Activated CD8-positive, alpha-beta T cell treated with anti-CD3 and anti-CD28 coated beads for 36 hours (primary cell): ENCODE data around the gene TTC12. TPM values are rescaled to one million over a fixed set of nuclear protein-coding genes. Genes with fewer than 3 reads are reported as not detected.

Source experiments
- ATAC-seq: fragments of 200-7000 bp; cut with Tn5 transposase; one replicate; pipeline ENCODE4 v1.10.0; 2021; ENCODE audit warnings: mild to moderate bottlenecking, moderate library complexity
- CTCF ChIA-PET: fragments of 350-600 bp; sonication (Branson Sonifier 250); formaldehyde crosslinking; loops from one replicate; lab custom pipeline; 2021; ENCODE audit warnings: antibody characterized with exemption; lab: Charles Lee
- POLR2A ChIA-PET: fragments of 350-600 bp; sonication (Branson Sonifier 250); formaldehyde crosslinking; loops from one replicate; lab custom pipeline; 2021; ENCODE audit warnings: antibody characterized with exemption; lab: Charles Lee
- DNase-seq: peaks from one replicate; pipeline ENCODE4 v3.0.0-alpha.2; 2020
- H3K27ac Mint-ChIP-seq: one replicate; pipeline ENCODE4 v1.8.0; 2021; ENCODE audit warnings: mild to moderate bottlenecking, mixed read lengths
- H3K27me3 Mint-ChIP-seq: one replicate; pipeline ENCODE4 v1.8.0; 2021; ENCODE audit warnings: mixed read lengths
- H3K36me3 Mint-ChIP-seq: one replicate; pipeline ENCODE4 v1.8.0; 2021; ENCODE audit warnings: low read depth, mixed read lengths
- H3K4me1 Mint-ChIP-seq: one replicate; pipeline ENCODE4 v1.8.0; 2021; ENCODE audit warnings: low read depth, mixed read lengths
- H3K4me3 Mint-ChIP-seq: one replicate; pipeline ENCODE4 v1.8.0; 2021; ENCODE audit warnings: mild to moderate bottlenecking, moderate library complexity, mixed read lengths
- H3K9me3 Mint-ChIP-seq: one replicate; pipeline ENCODE4 v1.8.0; 2021; ENCODE audit warnings: mixed read lengths
- CTCF ChIP-seq: fragments of 200-600 bp; IDR thresholded peaks from one replicate; pipeline ENCODE4 v1.8.0; 2022; ENCODE audit warnings: antibody characterized with exemption, mild to moderate bottlenecking
- intact Hi-C: fragments of 100-400 bp; cut with micrococcal nuclease; formaldehyde crosslinking; loops from one replicate; pipeline ENCODE4 v1.10.0; 2022
- total RNA-seq, 2 experiments: library from RNA; stranded (reverse); gene quantifications; one replicate each; pipeline ENCODE4 v1.2.3, GENCODE V29; 2021

The TTC12 gene
- total RNA-seq, 2 experiments from 2014 or later: 5.7 to 6.7 TPM

- ChIA-PET POLR2A (no interaction called here), CTCF (interaction anchor here (1.6 kb wide), 1 partner anchor 698 kb away, joined by 5 read pairs; no protein-coding TSS in a partner anchor)
- no peak for TF ChIP-seq CTCF
- H3K27ac Mint-ChIP-seq: no peak overlapping the region
- H3K27me3 Mint-ChIP-seq: peaks cover 3% of the 10 kb centered on the region
- H3K4me1 Mint-ChIP-seq: no peaks in the 10 kb centered on the region
- ATAC-seq (no peak), DNase-seq (no peak)
- H3K36me3 Mint-ChIP-seq: no peaks in the 10 kb centered on the region
- intact Hi-C loops: loop anchor here (10.0 kb wide), 1 partner anchor 151 kb away; no protein-coding TSS in a partner anchor
- no peaks in the 10 kb centered on the region for H3K9me3 Mint-ChIP-seq
- no peak overlapping the region for H3K4me3 Mint-ChIP-seq
Measured at GRCh38 chr11:113286009-113286408, 28.4 kb upstream of the TTC12 start.

GRCh38 chr11:113286509-113287497 is 27.6 kb upstream of the TTC12 start:
- peaks cover 3% of the 10 kb centered on the region for H3K27me3 Mint-ChIP-seq
- no peak for TF ChIP-seq CTCF
- POLR2A ChIA-PET: no interaction called here
- no peaks in the 10 kb centered on the region for H3K9me3 Mint-ChIP-seq
- ATAC-seq (no peak), DNase-seq (no peak)
- intact Hi-C loops: loop anchor here (10.0 kb wide), 1 partner anchor 152 kb away; no protein-coding TSS in a partner anchor
- H3K4me3 Mint-ChIP-seq: no peak overlapping the region
- H3K4me1 Mint-ChIP-seq: no peaks in the 10 kb centered on the region
- no peaks in the 10 kb centered on the region for H3K36me3 Mint-ChIP-seq
- H3K27ac Mint-ChIP-seq: no peak overlapping the region
- CTCF ChIA-PET: interaction anchor here (1.6 kb wide), 1 partner anchor 699 kb away, joined by 5 read pairs; no protein-coding TSS in a partner anchor

GRCh38 chr11:113287801-113288200 is 26.6 kb upstream of the TTC12 start:
- no peaks in the 10 kb centered on the region for H3K9me3 Mint-ChIP-seq
- no peak for TF ChIP-seq CTCF
- H3K4me1 Mint-ChIP-seq: no peaks in the 10 kb centered on the region
- no peak for ATAC-seq
- peaks cover 3% of the 10 kb centered on the region for H3K27me3 Mint-ChIP-seq
- H3K4me3 Mint-ChIP-seq: no peak overlapping the region
- CTCF ChIA-PET: no interaction called here
- H3K36me3 Mint-ChIP-seq: no peaks in the 10 kb centered on the region
- POLR2A ChIA-PET: no interaction called here
- intact Hi-C loops: loop anchor here (2.0 to 10.0 kb wide), 2 partner anchors 153 to 699 kb away; no protein-coding TSS in a partner anchor
- H3K27ac Mint-ChIP-seq: no peak overlapping the region
- DNase-seq: no peak

GRCh38 chr11:113288286-113288863 is 26.0 kb upstream of the TTC12 start:
- H3K27me3 Mint-ChIP-seq: peaks cover 3% of the 10 kb centered on the region
- H3K9me3 Mint-ChIP-seq: no peaks in the 10 kb centered on the region
- no peaks in the 10 kb centered on the region for H3K4me1 Mint-ChIP-seq
- intact Hi-C loops: loop anchor here (2.0 to 10.0 kb wide), 2 partner anchors 154 to 700 kb away; no protein-coding TSS in a partner anchor
- no peak for DNase-seq
- ChIA-PET POLR2A (no interaction called here), CTCF (interaction anchor here (1.2 to 5.6 kb wide), 4 partner anchors 11 to 1071 kb away, joined by 4 to 82 read pairs (median 10); no protein-coding TSS in a partner anchor)
- H3K4me3 Mint-ChIP-seq: no peak overlapping the region
- no peak for ATAC-seq
- TF ChIP-seq CTCF: no peak
- H3K36me3 Mint-ChIP-seq: no peaks in the 10 kb centered on the region
- H3K27ac Mint-ChIP-seq: no peak overlapping the region
